Fibroblast of skin of right biceps (primary cell): Measurements from ENCODE around the gene FGGY.
"Not testable (repeated sequence)": the region's sequence is repeated elsewhere in the genome, so short reads cannot be mapped to it uniquely, and the experiment has no call there.

ENCODE experiments used
- DNase-seq: peaks from one replicate; pipeline ENCODE4 v3.0.0-alpha.2; 2013

Gene FGGY

GRCh38 chr1:59689730-59690129, 392.8 kb downstream of the FGGY start:
- no peak for DNase-seq

GRCh38 chr1:59690171-59690930, 393.5 kb downstream of the FGGY start:
- DNase-seq: no peak

- DNase-seq: no peak
These were observed 394.4 kb downstream of the FGGY start for GRCh38 chr1:59691261-59691660.

GRCh38 chr1:59692591-59692990, 395.7 kb downstream of the FGGY start:
- DNase-seq: peak; percentile 96

- DNase-seq: no peak
These were observed 396.5 kb downstream of the FGGY start for GRCh38 chr1:59693406-59693805.

- DNase-seq: peak; percentile 60
These were observed 398.4 kb downstream of the FGGY start for GRCh38 chr1:59695252-59695651.

GRCh38 chr1:59696421-59697115, 399.7 kb downstream of the FGGY start:
- DNase-seq: no peak

- peak; percentile 48 for DNase-seq
These were observed 400.4 kb downstream of the FGGY start for GRCh38 chr1:59697150-59697800.

- DNase-seq: no peak
These were observed 401.5 kb downstream of the FGGY start for GRCh38 chr1:59698386-59698785.

GRCh38 chr1:59699227-59699847, 402.4 kb downstream of the FGGY start:
- DNase-seq: peak; percentile 59

GRCh38 chr1:59701376-59701775, 404.5 kb downstream of the FGGY start:
- DNase-seq: peak; percentile 45

- peak; percentile 83 for DNase-seq
These were observed 406.5 kb downstream of the FGGY start for GRCh38 chr1:59703226-59703917.

GRCh38 chr1:59703918-59704378, 407.1 kb downstream of the FGGY start:
- no peak for DNase-seq

- no peak for DNase-seq
These were observed 407.8 kb downstream of the FGGY start for GRCh38 chr1:59704716-59705115.

- peak; percentile 78 for DNase-seq
These were observed 408.8 kb downstream of the FGGY start for GRCh38 chr1:59705466-59706302.

GRCh38 chr1:59706303-59706599, 409.4 kb downstream of the FGGY start:
- DNase-seq: no peak

GRCh38 chr1:59707178-59707791, 410.4 kb downstream of the FGGY start:
- peak; percentile 97 for DNase-seq

- DNase-seq: no peak
These were observed 412.4 kb downstream of the FGGY start for GRCh38 chr1:59709333-59709732.

- DNase-seq: not testable (repeated sequence)
These were observed 414.0 kb downstream of the FGGY start for GRCh38 chr1:59710920-59711319.

- DNase-seq: no peak
These were observed 417.3 kb downstream of the FGGY start for GRCh38 chr1:59714219-59714618.

GRCh38 chr1:59714966-59715365, 418.1 kb downstream of the FGGY start:
- no peak for DNase-seq
